ENCODE data around the gene AP1M2. TPM values are rescaled to one million over a fixed set of nuclear protein-coding genes. Genes with fewer than 3 reads are reported as not detected.

The AP1M2 gene
- total RNA-seq, 1 experiment from 2014 or later = 10.1 TPM

DNA sequence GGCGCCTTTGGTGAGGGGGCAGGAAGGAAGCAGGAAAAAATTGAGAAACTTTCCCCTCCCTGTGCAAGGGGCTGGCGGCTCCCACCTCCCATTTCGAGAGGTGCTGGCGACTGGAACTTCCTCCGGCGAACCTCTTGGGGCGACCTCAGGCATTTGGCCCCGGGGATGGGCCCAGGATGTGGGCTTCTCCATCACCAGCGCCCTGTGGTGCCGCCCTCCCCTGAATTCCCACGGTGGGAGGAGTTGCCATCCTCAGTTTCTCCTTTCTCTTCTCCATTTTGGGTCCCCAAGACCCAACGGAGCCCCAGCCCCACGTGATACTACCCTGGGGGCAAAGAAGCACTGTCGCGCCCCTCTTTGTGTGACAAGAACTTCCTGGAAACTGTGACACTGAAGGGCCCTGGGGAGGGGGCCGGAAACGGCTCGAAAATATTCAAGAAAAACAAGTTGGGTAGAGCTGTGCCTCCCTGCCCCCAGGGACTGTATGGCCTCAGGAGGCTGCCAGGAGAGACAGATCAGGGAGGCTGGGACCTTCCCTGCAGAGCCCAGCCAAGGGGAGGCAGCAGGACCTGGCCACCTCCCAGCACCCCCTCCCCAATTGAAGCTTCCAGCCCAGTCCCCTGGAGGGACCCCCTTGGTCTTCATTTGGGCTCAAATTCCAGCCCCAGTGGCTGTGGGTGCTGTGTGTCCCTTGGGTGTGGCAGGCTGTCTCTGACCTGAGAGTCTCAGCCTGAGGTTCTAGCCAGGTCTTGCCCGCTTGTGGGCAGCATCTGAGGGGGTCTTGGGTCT is 16.2 kb upstream of the AP1M2 start:
- intact Hi-C loops (cut with micrococcal nuclease; ENCODE audit: unreplicated experiment) = no loop called here
- in situ Hi-C loops (cut with HindIII; ENCODE audit: low pct_unique_long_range_greater_than_20kb, low sequenced_read_pairs) = no loop called here
- peak overlapping the region; percentile 68 for H3K27ac ChIP-seq (ENCODE audit: low read length)

DNA sequence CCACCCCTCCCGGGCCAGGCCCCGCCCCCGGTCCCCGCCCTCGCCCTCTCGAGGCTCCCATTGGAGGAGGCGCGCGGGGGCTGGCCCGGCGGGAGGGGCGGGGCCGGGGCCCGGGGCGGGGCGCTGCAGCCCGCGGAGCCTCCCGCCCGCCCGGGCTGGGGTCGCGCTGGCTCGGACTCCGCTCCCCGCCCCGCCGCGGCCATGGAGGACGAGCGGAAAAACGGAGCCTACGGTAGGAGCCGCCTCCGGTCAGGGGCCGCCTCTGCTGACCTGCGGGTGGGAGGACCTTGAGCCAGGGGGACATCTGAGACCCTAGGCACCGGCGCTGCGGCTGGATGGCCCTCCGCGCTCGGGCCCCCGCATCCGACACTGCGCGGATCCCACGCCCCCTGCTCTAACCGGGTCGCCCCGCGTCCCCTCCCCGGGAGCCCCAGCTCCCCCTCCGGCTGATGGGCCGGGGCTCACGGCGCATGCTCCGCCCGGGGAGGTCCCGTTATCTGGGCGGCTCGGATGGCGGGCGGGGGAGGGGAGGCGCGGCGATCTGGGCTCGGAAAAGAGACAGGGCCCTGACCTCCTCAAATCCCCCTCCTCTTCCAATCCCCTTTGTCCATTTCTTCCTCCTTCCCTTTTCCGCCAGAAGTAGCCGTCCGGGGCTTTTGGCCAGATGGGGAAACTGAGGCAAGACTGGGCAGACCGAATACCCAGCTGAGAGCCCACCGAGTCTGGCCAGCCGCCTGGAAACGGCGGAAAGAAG is 15.4 kb upstream of the AP1M2 start:
- ChIA-PET CTCF (interaction anchor here (0.8 kb wide), 1 partner anchor 42 kb away, joined by 13 read pairs; no protein-coding TSS in a partner anchor), POLR2A (interaction anchor here (0.5 to 0.7 kb wide), 5 partner anchors 22 to 473 kb away, joined by 3 to 11 read pairs (median 5); no protein-coding TSS in a partner anchor)
- Histone ChIP-seq H3K27me3 (ENCODE audit: control insufficient read depth, insufficient read depth, low read length) (no peaks in the 10 kb centered on the region), H3K4me1 (ENCODE audit: control insufficient read depth, insufficient read depth, low read length) (peaks cover 16% of the 10 kb centered on the region), H3K4me3 (ENCODE audit: low read depth in 2 of 2, low read length in 2 of 2) (peak overlapping the region; percentile 63 to 71), H3K9me3 (ENCODE audit: control insufficient read depth, insufficient read depth, low read depth, low read length) (no peaks in the 10 kb centered on the region), H3K27ac (ENCODE audit: low read length) (peak overlapping the region; percentile 68), H3K36me3 (ENCODE audit: control insufficient read depth, insufficient read depth, low read length) (no peaks in the 10 kb centered on the region)
- TF ChIP-seq SIN3A (IDR thresholded peaks at IDR 0.05; ENCODE audit: borderline replicate concordance, insufficient read depth, low read depth, low read length) = no peak
- TF ChIP-seq TCF7L2 (IDR thresholded peaks at IDR 0.05; ENCODE audit: low read depth, low read length) = no peak
- TF ChIP-seq, protein P1, sequence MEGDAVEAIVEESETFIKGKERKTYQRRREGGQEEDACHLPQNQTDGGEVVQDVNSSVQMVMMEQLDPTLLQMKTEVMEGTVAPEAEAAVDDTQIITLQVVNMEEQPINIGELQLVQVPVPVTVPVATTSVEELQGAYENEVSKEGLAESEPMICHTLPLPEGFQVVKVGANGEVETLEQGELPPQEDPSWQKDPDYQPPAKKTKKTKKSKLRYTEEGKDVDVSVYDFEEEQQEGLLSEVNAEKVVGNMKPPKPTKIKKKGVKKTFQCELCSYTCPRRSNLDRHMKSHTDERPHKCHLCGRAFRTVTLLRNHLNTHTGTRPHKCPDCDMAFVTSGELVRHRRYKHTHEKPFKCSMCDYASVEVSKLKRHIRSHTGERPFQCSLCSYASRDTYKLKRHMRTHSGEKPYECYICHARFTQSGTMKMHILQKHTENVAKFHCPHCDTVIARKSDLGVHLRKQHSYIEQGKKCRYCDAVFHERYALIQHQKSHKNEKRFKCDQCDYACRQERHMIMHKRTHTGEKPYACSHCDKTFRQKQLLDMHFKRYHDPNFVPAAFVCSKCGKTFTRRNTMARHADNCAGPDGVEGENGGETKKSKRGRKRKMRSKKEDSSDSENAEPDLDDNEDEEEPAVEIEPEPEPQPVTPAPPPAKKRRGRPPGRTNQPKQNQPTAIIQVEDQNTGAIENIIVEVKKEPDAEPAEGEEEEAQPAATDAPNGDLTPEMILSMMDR (IDR thresholded peaks at IDR 0.05) = no peak
- no peak for TF ChIP-seq REST (IDR thresholded peaks at IDR 0.05; ENCODE audit: insufficient read depth in 1 of 2, low read depth in 2 of 2, low read length in 1 of 2)
- TF ChIP-seq POLR2AphosphoS5 (IDR thresholded peaks at IDR 0.05; ENCODE audit: low read depth, low read length) = no peak
- intact Hi-C loops (cut with micrococcal nuclease; ENCODE audit: unreplicated experiment) = no loop called here
- ATAC-seq (peak; percentile 98), DNase-seq (ENCODE audit: low read depth, low spot score) (no peak)
- in situ Hi-C loops (cut with HindIII; ENCODE audit: low pct_unique_long_range_greater_than_20kb, low sequenced_read_pairs) = no loop called here
- no TSS peak for BruUV-seq (replicated peaks)

More for the DNA sequence above, 16.2 kb upstream of the AP1M2 start:
- H3K4me1 ChIP-seq (ENCODE audit: control insufficient read depth, insufficient read depth, low read length) = peaks cover 16% of the 10 kb centered on the region
- no TSS peak for BruUV-seq (replicated peaks)
- no peak for ATAC-seq
- TF ChIP-seq, protein P1 (IDR thresholded peaks at IDR 0.05) = no peak
- TF ChIP-seq POLR2AphosphoS5 (IDR thresholded peaks at IDR 0.05; ENCODE audit: low read depth, low read length) (no peak), SIN3A (IDR thresholded peaks at IDR 0.05; ENCODE audit: borderline replicate concordance, insufficient read depth, low read depth, low read length) (no peak), REST (IDR thresholded peaks at IDR 0.05; ENCODE audit: insufficient read depth in 1 of 2, low read depth in 2 of 2, low read length in 1 of 2) (no peak), TCF7L2 (IDR thresholded peaks at IDR 0.05; ENCODE audit: low read depth, low read length) (no peak)
- ChIA-PET POLR2A (no interaction called here), CTCF (no interaction called here)
- DNase-seq (ENCODE audit: low read depth, low spot score) = no peak
- no peaks in the 10 kb centered on the region for H3K27me3 ChIP-seq (ENCODE audit: control insufficient read depth, insufficient read depth, low read length)
- peak overlapping the region; percentile 63 to 71 for H3K4me3 ChIP-seq (ENCODE audit: low read depth in 2 of 2, low read length in 2 of 2)
- H3K36me3 ChIP-seq (ENCODE audit: control insufficient read depth, insufficient read depth, low read length) = no peaks in the 10 kb centered on the region
- no peaks in the 10 kb centered on the region for H3K9me3 ChIP-seq (ENCODE audit: control insufficient read depth, insufficient read depth, low read depth, low read length)
